ENCODE measurements around the gene MSI2. TPM values are rescaled to one million over a fixed set of nuclear protein-coding genes. Genes with fewer than 3 reads are reported as not detected.

The MSI2 gene
- total RNA-seq, 1 experiment from 2014 or later = 85.2 TPM

- no peak for DNase-seq (ENCODE audit: low read depth, low spot score)
- in situ Hi-C loops (cut with HindIII; ENCODE audit: low pct_unique_long_range_greater_than_20kb, low sequenced_read_pairs) = no loop called here
These were observed 286.2 kb downstream of the MSI2 start for GRCh38 chr17:57542510-57542909.

- in situ Hi-C loops (cut with HindIII; ENCODE audit: low pct_unique_long_range_greater_than_20kb, low sequenced_read_pairs) = no loop called here
- DNase-seq (ENCODE audit: low read depth, low spot score) = no peak
These were observed 286.9 kb downstream of the MSI2 start for GRCh38 chr17:57543230-57543629.

- no peak for DNase-seq (ENCODE audit: low read depth, low spot score)
- in situ Hi-C loops (cut with HindIII; ENCODE audit: low pct_unique_long_range_greater_than_20kb, low sequenced_read_pairs) = no loop called here
These were observed 288.1 kb downstream of the MSI2 start for GRCh38 chr17:57544401-57544800.

GRCh38 chr17:57544834-57545463 lies 288.6 kb downstream of the MSI2 start:
- DNase-seq (ENCODE audit: low read depth, low spot score) = no peak
- in situ Hi-C loops (cut with HindIII; ENCODE audit: low pct_unique_long_range_greater_than_20kb, low sequenced_read_pairs) = no loop called here

GRCh38 chr17:57545731-57546342 lies 289.5 kb downstream of the MSI2 start:
- in situ Hi-C loops (cut with HindIII; ENCODE audit: low pct_unique_long_range_greater_than_20kb, low sequenced_read_pairs) = no loop called here
- no peak for DNase-seq (ENCODE audit: low read depth, low spot score)

- DNase-seq (ENCODE audit: low read depth, low spot score) = no peak
- in situ Hi-C loops (cut with HindIII; ENCODE audit: low pct_unique_long_range_greater_than_20kb, low sequenced_read_pairs) = no loop called here
These were observed 292.4 kb downstream of the MSI2 start for GRCh38 chr17:57548421-57549410.

GRCh38 chr17:57549468-57549867 lies 293.1 kb downstream of the MSI2 start:
- DNase-seq (ENCODE audit: low read depth, low spot score) = no peak
- in situ Hi-C loops (cut with HindIII; ENCODE audit: low pct_unique_long_range_greater_than_20kb, low sequenced_read_pairs) = no loop called here

GRCh38 chr17:57550016-57550415 lies 293.7 kb downstream of the MSI2 start:
- no peak for DNase-seq (ENCODE audit: low read depth, low spot score)
- in situ Hi-C loops (cut with HindIII; ENCODE audit: low pct_unique_long_range_greater_than_20kb, low sequenced_read_pairs) = no loop called here

- no peak for DNase-seq (ENCODE audit: low read depth, low spot score)
- in situ Hi-C loops (cut with HindIII; ENCODE audit: low pct_unique_long_range_greater_than_20kb, low sequenced_read_pairs) = no loop called here
These were observed 294.5 kb downstream of the MSI2 start for GRCh38 chr17:57550668-57551315.

- no peak for DNase-seq (ENCODE audit: low read depth, low spot score)
- in situ Hi-C loops (cut with HindIII; ENCODE audit: low pct_unique_long_range_greater_than_20kb, low sequenced_read_pairs) = no loop called here
These were observed 295.2 kb downstream of the MSI2 start for GRCh38 chr17:57551321-57552079.

GRCh38 chr17:57552114-57552624 lies 295.8 kb downstream of the MSI2 start:
- peak; percentile 62 for DNase-seq (ENCODE audit: low read depth, low spot score)
- in situ Hi-C loops (cut with HindIII; ENCODE audit: low pct_unique_long_range_greater_than_20kb, low sequenced_read_pairs) = no loop called here

- DNase-seq (ENCODE audit: low read depth, low spot score) = no peak
- in situ Hi-C loops (cut with HindIII; ENCODE audit: low pct_unique_long_range_greater_than_20kb, low sequenced_read_pairs) = no loop called here
These were observed 297.2 kb downstream of the MSI2 start for GRCh38 chr17:57553526-57553925.

GRCh38 chr17:57553991-57554825 lies 297.9 kb downstream of the MSI2 start:
- in situ Hi-C loops (cut with HindIII; ENCODE audit: low pct_unique_long_range_greater_than_20kb, low sequenced_read_pairs) = no loop called here
- no peak for DNase-seq (ENCODE audit: low read depth, low spot score)

- no peak for DNase-seq (ENCODE audit: low read depth, low spot score)
- in situ Hi-C loops (cut with HindIII; ENCODE audit: low pct_unique_long_range_greater_than_20kb, low sequenced_read_pairs) = no loop called here
These were observed 298.7 kb downstream of the MSI2 start for GRCh38 chr17:57554826-57555635.

- in situ Hi-C loops (cut with HindIII; ENCODE audit: low pct_unique_long_range_greater_than_20kb, low sequenced_read_pairs) = no loop called here
- DNase-seq (ENCODE audit: low read depth, low spot score) = no peak
These were observed 299.4 kb downstream of the MSI2 start for GRCh38 chr17:57555636-57556175.

Measured in SK-MEL-5 (cell line).